HG03442 (cell line): ENCODE measurements around the gene KPNA4.
A peak's percentile ranks its signal among the peaks of the same experiment; 100 is the strongest.
"Not testable (repeated sequence)": the region's sequence is repeated elsewhere in the genome, so short reads cannot be mapped to it uniquely, and the experiment has no call there.

Experiments used
- ATAC-seq: cut with Tn5 transposase; IDR thresholded peaks from one replicate; pipeline ENCODE4 v1.9.1; 2021; ENCODE audit warnings: mild to moderate bottlenecking, moderate library complexity; ENCODE audit not compliant: unreplicated experiment

KPNA4 gene

GRCh38 chr3:160573955-160574525 is 8.7 kb upstream of the KPNA4 start:
- ATAC-seq, result not testable (repeated sequence)

GRCh38 chr3:160569894-160570652 is 4.7 kb upstream of the KPNA4 start:
- ATAC-seq, result no peak

GRCh38 chr3:160568989-160569388 is 3.6 kb upstream of the KPNA4 start:
- ATAC-seq, result no peak

- ATAC-seq, result no peak
These were observed 2.4 kb upstream of the KPNA4 start for GRCh38 chr3:160567774-160568173.

- no peak for ATAC-seq
These were observed 1.1 kb upstream of the KPNA4 start for GRCh38 chr3:160566499-160566898.

GRCh38 chr3:160564949-160565441 is 376 bp downstream of the KPNA4 start:
- ATAC-seq, result peak; percentile 43

GRCh38 chr3:160564258-160564911 is 986 bp downstream of the KPNA4 start:
- ATAC-seq, result no peak

GRCh38 chr3:160562952-160563351 is 2.4 kb downstream of the KPNA4 start:
- no peak for ATAC-seq

- no peak for ATAC-seq
These were observed 7.8 kb downstream of the KPNA4 start for GRCh38 chr3:160557571-160557970.

GRCh38 chr3:160556141-160556540 is 9.2 kb downstream of the KPNA4 start:
- no peak for ATAC-seq

GRCh38 chr3:160554980-160555379 is 10.4 kb downstream of the KPNA4 start:
- ATAC-seq, result no peak

- no peak for ATAC-seq
These were observed 11.5 kb downstream of the KPNA4 start for GRCh38 chr3:160553827-160554226.

GRCh38 chr3:160546727-160547126 is 18.6 kb downstream of the KPNA4 start:
- ATAC-seq, result peak; percentile 59

- no peak for ATAC-seq
These were observed 19.9 kb downstream of the KPNA4 start for GRCh38 chr3:160545504-160545871.

GRCh38 chr3:160544844-160545503 is 20.4 kb downstream of the KPNA4 start:
- no peak for ATAC-seq

GRCh38 chr3:160540551-160540950 is 24.8 kb downstream of the KPNA4 start:
- ATAC-seq, result no peak

GRCh38 chr3:160538895-160539294 is 26.5 kb downstream of the KPNA4 start:
- no peak for ATAC-seq

- ATAC-seq, result no peak
These were observed 27.6 kb downstream of the KPNA4 start for GRCh38 chr3:160537729-160538128.

- ATAC-seq, result no peak
These were observed 33.0 kb downstream of the KPNA4 start for GRCh38 chr3:160532371-160532770.

- ATAC-seq, result no peak
These were observed 34.1 kb downstream of the KPNA4 start for GRCh38 chr3:160531311-160531710.

GRCh38 chr3:160516391-160516790 is 49.0 kb downstream of the KPNA4 start:
- not testable (repeated sequence) for ATAC-seq
